ENCODE measurements around the gene PRR7. TPM values are rescaled to one million over a fixed set of nuclear protein-coding genes. Genes with fewer than 3 reads are reported as not detected.
A peak's percentile ranks its signal among the peaks of the same experiment; 100 is the strongest.

The PRR7 gene
- total RNA-seq, 4 donors from 2014 or later, result 1.9 to 3.0 TPM; not detected in 2

- Histone ChIP-seq H3K36me3 (no peaks in the 10 kb centered on the region), H3K27me3 (no peaks in the 10 kb centered on the region), H3K9me3 (no peaks in the 10 kb centered on the region), H3K4me1 (peaks cover 3 to 17% of the 10 kb centered on the region in 2 donors), H3K4me3 (no peak overlapping the region), H3K27ac (no peak overlapping the region)
- DNase-seq, result no peak
- intact Hi-C loops (cut with DNase I; ENCODE audit: low total_unique reads), result no loop called here
- TF ChIP-seq CTCF (IDR thresholded peaks at IDR 0.05) (no peak), POLR2A (IDR thresholded peaks at IDR 0.05) (no peak)
Observed at GRCh38 chr5:177486256-177486655, 39.6 kb downstream of the PRR7 start.

- no peaks in the 10 kb centered on the region for H3K9me3 ChIP-seq
- intact Hi-C loops (cut with DNase I; ENCODE audit: low total_unique reads), result no loop called here
- H3K27ac ChIP-seq, result no peak overlapping the region
- peaks cover 3 to 23% of the 10 kb centered on the region in 2 donors for H3K4me1 ChIP-seq
- H3K27me3 ChIP-seq, result no peaks in the 10 kb centered on the region
- no peak for DNase-seq
- no peak overlapping the region for H3K4me3 ChIP-seq
- TF ChIP-seq CTCF (IDR thresholded peaks at IDR 0.05) (no peak), POLR2A (IDR thresholded peaks at IDR 0.05) (no peak)
- H3K36me3 ChIP-seq, result no peaks in the 10 kb centered on the region
Observed at GRCh38 chr5:177487144-177487543, 40.5 kb downstream of the PRR7 start.

- peaks cover 3 to 29% of the 10 kb centered on the region in 2 donors for H3K4me1 ChIP-seq
- no peak overlapping the region for H3K4me3 ChIP-seq
- TF ChIP-seq POLR2A (IDR thresholded peaks at IDR 0.05) (no peak), CTCF (IDR thresholded peaks at IDR 0.05) (no peak)
- no peak for DNase-seq
- no peaks in the 10 kb centered on the region for H3K27me3 ChIP-seq
- no peaks in the 10 kb centered on the region for H3K9me3 ChIP-seq
- intact Hi-C loops (cut with DNase I; ENCODE audit: low total_unique reads), result no loop called here
- H3K36me3 ChIP-seq, result no peaks in the 10 kb centered on the region
- H3K27ac ChIP-seq, result no peak overlapping the region
Observed at GRCh38 chr5:177487975-177488374, 41.4 kb downstream of the PRR7 start.

- peak overlapping the region; percentile 97 to 98 for H3K27ac ChIP-seq
- H3K36me3 ChIP-seq, result no peaks in the 10 kb centered on the region
Observed at GRCh38 chr5:177489119-177489716, 42.6 kb downstream of the PRR7 start.

More at GRCh38 chr5:177489119-177489716, 42.6 kb downstream of the PRR7 start:
- no peaks in the 10 kb centered on the region for H3K27me3 ChIP-seq
- intact Hi-C loops (cut with DNase I; ENCODE audit: low total_unique reads), result no loop called here
- H3K9me3 ChIP-seq, result no peaks in the 10 kb centered on the region
- H3K4me1 ChIP-seq, result peaks cover 11 to 37% of the 10 kb centered on the region in 2 donors
- TF ChIP-seq CTCF (IDR thresholded peaks at IDR 0.05) (no peak), POLR2A (IDR thresholded peaks at IDR 0.05) (no peak)
- H3K4me3 ChIP-seq, result no peak overlapping the region
- no peak for DNase-seq
